AG04449 (cell line): ENCODE data around the gene TMEM69.
"Not testable (repeated sequence)": the region's sequence is repeated elsewhere in the genome, so short reads cannot be mapped to it uniquely, and the experiment has no call there.

ENCODE experiments used
- CTCF ChIA-PET: fragments of 350-600 bp; formaldehyde crosslinking; extraction: SDS; loops from one replicate; lab custom pipeline; 2021; ENCODE audit warnings: antibody characterized with exemption; lab: Yijun Ruan, JAX
- POLR2A ChIA-PET: fragments of 400-600, 350-600 bp; formaldehyde crosslinking; extraction: SDS; loops from one replicate; lab custom pipeline; 2020; ENCODE audit warnings: antibody characterized with exemption, inconsistent platforms; lab: Yijun Ruan, JAX
- DNase-seq: peaks from one replicate; pipeline ENCODE4 v3.0.0-alpha.2; 2010; ENCODE audit warnings: low read depth, low spot score
- H3K4me3 ChIP-seq: 2 replicates; pipeline ENCODE4 v1.5.1; 2011; ENCODE audit warnings: low read depth, mild to moderate bottlenecking, control low read depth, low read length
- CTCF ChIP-seq: IDR thresholded peaks from one replicate; pipeline ENCODE4 v1.5.1; 2011; ENCODE audit warnings: mild to moderate bottlenecking, moderate library complexity, low read length, control low read depth, inconsistent platforms; ENCODE audit not compliant: insufficient read depth; ENCODE audit errors: missing control alignments

Gene TMEM69

GRCh38 chr1:45722809-45723208, 34.8 kb downstream of the TMEM69 start:
- H3K4me3 ChIP-seq = no peak overlapping the region
- TF ChIP-seq CTCF = no peak
- DNase-seq = no peak
- CTCF ChIA-PET = no interaction called here
- POLR2A ChIA-PET = no interaction called here

- CTCF ChIA-PET = no interaction called here
- POLR2A ChIA-PET = interaction anchor here (0.5 kb wide), 1 partner anchor 12 kb away, joined by 3 read pairs; no protein-coding TSS in a partner anchor
- no peak for DNase-seq
- no peak overlapping the region for H3K4me3 ChIP-seq
- TF ChIP-seq CTCF = no peak
Measured at GRCh38 chr1:45723248-45723930, 35.4 kb downstream of the TMEM69 start.

GRCh38 chr1:45726007-45726406, 38.0 kb downstream of the TMEM69 start:
- CTCF ChIA-PET = interaction anchor here (1.5 kb wide), 1 partner anchor 8 kb away, joined by 4 read pairs; no protein-coding TSS in a partner anchor
- DNase-seq, POLR2A ChIA-PET, H3K4me3 ChIP-seq: not testable (repeated sequence)

GRCh38 chr1:45730075-45730779, 42.2 kb downstream of the TMEM69 start:
- POLR2A ChIA-PET = no interaction called here
- CTCF ChIA-PET = no interaction called here
- no peak overlapping the region for H3K4me3 ChIP-seq
- no peak for DNase-seq
- no peak for TF ChIP-seq CTCF

GRCh38 chr1:45730780-45731319, 42.9 kb downstream of the TMEM69 start:
- ChIA-PET POLR2A (no interaction called here), CTCF (no interaction called here)
- no peak for TF ChIP-seq CTCF
- no peak overlapping the region for H3K4me3 ChIP-seq
- no peak for DNase-seq

GRCh38 chr1:45739137-45739536, 51.2 kb downstream of the TMEM69 start:
- TF ChIP-seq CTCF = no peak
- H3K4me3 ChIP-seq = no peak overlapping the region
- POLR2A ChIA-PET = no interaction called here
- DNase-seq = no peak
- CTCF ChIA-PET = no interaction called here

GRCh38 chr1:45739641-45740156, 51.7 kb downstream of the TMEM69 start:
- DNase-seq, CTCF ChIA-PET, POLR2A ChIA-PET, H3K4me3 ChIP-seq: not testable (repeated sequence)
